Stimulated activated CD8-positive, alpha-beta memory T cell treated with anti-CD3 and anti-CD28 coated beads, Interleukin-12 subunit alpha, Interleukin-12 subunit beta, amount 100 ng/mL, for 1 hour (primary cell): Measurements from ENCODE around the gene AFAP1.

Experiments used
- DNase-seq: peaks from one replicate; pipeline ENCODE4 v3.0.0-alpha.2; 2020; ENCODE audit warnings: low read depth

AFAP1 gene

DNA sequence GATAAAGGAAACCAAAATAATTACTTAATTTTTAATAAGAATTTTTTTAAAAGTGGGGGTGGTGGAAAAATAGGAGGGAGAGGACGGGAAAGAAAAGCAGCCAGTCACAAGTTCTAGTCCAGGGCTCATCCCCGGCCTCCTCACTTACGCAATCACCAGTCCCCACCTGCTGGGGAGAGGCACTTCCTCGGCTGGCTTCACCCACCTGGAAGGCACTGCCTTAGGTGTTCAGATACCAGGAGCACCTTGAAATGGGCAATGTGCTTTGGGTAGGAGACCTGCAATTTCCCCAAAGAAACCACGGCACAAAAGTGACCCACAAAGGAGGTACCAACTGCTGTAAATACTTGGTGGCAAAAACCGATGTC is 23.8 kb downstream of the AFAP1 start:
- DNase-seq, result no peak

DNA sequence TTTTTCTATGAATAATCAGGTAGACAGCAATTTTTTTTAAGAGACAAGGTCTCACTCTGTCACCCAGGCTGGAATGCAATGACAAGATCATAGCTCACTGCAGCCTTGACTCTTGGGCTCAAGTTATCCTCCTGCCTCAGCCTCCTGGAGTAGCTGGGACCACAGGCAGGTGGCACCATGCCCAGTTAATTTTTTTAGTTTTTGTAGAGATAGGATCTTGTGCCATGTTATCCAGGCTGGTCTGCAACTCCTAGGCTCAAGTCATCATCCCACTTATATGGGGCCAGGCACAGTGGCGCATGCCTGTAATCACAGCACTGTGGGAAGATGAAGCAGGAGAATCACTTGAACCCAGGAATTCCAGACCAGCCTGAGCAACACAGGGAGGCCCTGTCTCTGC is 26.8 kb downstream of the AFAP1 start:
- DNase-seq, result no peak

DNA sequence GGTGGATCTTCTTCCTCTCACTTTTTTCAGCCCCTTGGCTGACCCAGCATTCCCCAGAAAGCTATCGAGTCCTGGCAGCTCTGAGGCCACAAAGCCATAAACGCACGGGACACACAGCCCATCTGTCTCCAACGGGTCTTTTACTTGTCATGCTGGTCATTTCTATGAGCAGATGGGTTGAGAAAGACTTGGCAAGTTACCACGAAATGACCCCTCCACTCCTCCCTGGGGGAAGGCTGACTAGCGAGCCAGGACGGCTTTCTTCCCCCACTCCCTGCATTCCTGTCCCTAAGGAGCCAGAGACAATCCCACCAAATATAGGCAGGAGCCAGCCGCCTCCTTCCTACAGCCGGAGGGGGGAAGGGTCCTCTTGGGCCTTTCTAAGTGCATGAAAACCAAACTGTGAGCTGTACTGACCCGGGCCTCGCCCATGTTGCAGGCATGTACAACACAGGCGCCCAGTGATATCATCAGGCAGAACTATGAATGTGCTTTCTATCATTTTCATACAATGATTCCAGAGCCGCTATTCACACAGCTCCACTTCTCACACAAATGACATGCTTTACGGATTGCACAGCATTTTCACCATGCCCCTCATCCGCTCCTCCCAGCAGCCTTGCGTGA is 28.6 kb downstream of the AFAP1 start:
- no peak for DNase-seq

DNA sequence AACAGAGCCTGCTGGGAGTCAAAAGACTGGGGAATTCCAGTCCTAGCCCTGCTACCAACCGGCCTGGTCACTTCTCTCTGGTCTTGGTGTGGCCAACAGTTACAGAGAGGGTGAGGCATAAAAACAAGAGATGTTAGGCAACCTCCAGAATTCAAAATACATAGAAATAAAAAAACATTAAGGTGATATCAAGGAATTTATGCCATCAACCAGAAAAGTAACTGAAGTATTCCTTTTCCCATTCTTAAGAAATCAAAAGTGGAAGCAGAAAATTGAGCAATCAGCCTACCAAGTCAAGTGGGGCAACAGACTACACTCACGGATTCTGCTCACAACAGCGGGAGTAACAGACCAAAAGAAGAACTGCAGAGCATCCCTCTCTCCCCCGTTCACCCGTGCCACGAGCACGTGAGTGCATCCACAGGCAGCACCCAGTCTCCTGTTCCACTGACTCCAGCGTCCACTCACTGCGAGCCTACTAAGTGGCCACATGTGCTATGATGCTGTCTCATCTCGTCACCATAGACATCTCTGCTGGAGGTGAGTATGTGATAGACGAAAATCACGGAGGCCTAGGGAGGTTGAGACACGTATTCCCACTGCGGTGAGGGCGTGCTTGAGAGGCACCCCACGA is 29.3 kb downstream of the AFAP1 start:
- no peak for DNase-seq

DNA sequence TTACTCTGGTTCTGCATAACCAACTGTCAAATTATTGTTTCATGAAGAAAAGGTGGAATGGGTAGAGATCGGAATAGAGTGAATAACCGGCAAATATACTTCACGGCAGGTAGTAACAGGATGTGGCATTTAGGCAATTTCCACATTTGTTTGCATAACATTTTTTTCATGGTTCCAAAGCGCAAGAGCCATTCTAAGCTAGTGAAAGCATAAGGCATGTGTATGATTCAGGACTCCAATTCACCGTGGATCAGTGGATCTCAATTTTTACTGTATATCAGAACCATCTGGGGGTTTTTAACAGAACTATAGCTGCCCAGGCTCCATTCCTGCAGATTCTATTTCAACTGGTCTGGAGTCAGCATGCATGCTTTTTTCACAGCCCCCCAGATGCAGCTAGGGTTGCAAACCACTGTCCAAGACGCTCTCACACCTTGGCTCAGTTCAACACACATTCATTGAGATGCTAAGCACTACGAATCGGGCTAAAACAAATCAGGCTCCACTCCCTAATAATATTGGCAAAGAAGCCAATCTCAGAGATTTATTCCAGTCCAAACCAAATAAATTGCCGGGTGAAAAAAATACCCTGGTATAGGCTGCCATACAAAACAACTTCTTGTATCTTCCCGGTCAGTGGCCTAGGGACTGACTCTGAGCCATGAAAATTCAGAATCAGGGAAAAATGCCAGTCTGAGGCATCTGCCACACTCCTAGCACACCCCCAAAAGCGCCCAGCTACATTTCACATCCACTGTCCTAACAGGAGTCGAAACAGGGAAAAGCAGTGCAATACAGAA is 30.0 kb downstream of the AFAP1 start:
- no peak for DNase-seq

DNA sequence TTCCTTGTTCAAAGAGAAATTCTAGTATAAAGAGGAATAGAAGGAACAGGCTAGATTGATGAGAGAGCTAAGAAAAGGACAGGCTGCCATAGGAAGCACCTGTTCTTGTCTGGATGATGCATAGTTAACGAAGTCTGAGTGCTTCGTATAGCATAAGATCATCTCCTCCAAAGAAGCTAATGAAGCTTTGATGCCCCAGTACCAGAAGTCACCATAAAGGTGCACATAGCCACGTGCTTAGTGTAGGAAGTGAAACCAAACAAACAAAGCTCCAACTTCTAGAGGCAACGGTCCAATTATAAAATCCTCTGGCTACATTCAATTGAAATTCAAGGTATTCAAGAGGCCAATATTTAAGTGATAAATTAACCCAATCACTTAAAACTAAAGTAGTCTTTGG is 31.0 kb downstream of the AFAP1 start:
- DNase-seq, result no peak

DNA sequence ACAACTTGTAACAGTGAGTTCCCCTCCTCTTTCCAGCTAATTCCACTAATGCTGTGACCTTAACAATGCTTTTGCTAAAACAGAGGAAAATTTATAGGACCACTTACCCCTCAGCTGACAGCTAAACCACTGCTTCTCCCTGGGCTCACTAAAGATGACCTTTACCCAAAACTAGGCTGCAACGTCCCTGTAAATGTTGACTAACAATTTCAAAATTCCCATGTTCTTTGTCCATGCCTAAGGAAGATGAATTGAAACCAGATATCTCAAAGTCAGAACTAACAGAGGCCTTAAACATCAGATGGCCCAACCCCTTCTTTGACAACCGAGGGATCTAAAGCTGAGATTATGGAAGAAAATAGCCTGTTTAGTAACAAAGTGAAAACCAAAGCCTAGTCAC is 32.5 kb downstream of the AFAP1 start:
- no peak for DNase-seq

DNA sequence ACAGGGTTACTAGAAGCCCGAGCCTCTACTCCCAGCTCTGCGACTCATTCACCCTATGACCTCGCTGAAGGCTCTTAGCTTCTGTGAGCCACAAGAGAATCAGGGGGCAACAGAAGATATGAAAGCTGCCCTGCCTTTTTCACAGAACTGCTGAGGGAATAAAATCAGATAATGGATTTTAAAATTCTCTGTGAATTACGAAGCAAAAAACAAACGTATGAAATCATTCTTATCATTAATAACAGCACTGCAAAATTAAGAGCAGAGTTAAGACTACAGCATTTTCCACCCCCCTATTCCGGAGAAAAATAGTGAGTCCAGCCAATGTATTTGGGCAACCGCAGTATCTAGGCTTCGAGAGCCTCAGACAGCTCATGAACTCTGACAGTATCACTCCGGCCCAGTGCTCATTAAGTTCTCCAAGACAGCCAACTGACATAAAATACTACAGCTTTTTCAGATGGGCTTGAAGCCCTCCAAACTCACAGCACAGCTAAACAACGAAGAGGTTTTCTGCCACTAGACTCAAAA is 33.4 kb downstream of the AFAP1 start:
- DNase-seq, result no peak

DNA sequence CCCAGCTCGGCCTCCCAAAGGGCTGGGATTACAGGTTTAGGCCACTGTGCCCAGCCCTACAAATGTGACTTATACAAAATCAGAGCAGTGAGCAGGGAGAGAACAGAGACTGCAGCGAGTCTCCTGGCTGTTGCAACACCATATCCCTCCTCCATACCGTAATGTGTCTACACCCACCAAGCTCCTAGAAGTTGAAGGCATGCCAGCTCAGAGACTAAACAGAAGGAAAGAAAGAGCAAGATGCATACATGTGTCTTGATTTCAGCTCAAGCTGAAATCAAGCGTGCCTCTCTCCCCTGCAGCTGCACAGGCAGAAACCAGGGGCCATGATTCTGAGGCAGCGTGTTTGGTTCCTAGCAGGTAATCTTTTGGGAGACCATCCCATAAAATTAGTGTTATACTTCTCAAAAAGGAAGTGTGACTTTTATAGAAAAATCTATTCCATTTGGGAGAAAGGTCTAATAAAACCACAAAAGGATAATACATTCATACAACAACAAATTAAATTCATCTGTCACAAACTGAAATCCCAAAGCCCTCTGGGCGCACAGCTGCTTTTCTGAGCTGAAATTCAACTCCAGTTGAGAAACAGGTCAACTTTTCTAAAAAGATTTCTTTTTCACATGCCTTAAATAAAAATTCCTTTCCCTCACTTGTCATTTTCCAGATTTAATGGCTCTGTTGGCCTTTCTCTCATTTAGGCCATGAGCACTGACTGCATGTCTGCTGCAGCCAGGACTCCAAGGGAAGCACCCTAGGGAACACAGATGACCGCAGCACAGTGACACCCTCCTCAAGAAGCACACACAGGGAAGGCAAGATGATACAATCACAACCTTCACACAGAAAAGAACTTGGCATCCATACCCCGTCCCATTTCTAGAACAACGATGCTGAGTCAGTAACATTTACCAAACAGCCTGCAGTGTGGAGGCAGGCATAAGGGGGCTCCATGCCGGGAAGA is 34.4 kb downstream of the AFAP1 start:
- no peak for DNase-seq

DNA sequence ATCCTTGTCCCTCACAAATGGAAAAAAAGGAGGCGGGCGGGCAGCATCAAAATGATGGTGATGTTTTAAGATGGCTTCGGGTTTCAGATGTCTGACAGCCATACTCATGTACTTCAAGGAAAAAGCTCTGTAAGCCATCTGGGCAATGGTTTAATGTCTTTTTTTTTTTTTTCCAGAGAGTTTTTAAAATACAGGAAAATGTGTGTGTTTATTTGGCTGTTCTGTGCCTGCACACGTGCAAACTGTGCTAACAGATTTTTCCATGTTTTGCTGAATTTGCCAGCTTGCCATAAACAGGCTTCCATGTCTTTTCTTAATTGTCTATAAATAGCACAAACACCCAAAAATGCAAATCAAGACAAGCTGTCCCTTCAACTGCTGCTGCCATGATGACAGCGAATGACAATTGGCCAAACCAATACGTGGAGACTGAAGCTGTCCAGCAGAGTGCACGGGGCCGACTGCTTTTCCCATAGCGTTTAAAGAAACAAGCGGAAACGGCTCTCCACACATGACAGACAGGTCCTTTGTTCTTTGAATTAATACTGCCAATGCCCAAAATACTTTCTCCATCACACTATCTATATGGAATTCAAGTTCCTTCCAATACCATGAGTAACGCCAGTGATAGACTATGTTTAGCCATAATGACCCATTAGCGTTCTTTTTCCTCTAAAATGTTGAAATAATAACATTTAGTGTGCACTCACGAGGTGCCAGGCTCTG is 35.7 kb downstream of the AFAP1 start:
- no peak for DNase-seq

DNA sequence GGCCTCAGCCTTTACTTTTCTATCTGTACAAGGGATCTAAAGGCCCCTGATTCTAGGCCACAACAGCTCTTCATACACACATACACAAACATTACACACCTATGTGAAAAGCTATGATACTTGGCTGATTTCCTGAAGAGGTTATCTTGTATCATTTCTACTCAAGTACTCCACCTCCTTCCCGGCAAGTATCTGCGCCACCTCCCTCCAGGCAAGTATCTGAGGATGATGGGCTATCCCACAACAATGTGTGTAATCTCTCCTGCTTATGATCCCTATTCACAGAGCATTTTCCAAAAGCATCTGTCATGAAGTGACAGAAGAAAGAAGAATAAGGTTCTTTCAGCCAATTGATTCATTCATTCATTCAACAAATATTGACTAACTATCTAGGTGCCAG is 36.8 kb downstream of the AFAP1 start:
- no peak for DNase-seq

DNA sequence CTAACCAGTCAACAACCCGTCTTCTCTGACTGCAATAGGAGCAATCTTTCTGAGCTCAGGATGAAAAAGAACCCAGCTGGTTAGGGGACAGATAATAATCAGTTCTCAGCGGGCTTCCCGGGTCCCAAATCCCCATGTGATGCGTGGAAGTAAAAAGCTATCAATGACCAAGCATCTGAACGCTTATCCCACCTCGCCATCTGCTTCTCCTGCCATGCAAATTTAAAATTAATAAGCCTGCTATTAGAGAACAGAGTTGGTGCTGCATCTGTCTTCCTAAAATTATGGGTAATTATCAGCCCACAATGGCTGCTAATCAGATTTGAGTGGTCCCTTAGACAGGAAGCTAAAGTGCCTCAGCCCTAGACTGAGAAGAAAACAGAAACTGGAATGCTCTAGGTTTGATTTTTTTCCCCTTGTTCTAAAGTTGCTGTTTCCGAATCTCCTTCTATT is 37.5 kb downstream of the AFAP1 start:
- DNase-seq, result no peak

DNA sequence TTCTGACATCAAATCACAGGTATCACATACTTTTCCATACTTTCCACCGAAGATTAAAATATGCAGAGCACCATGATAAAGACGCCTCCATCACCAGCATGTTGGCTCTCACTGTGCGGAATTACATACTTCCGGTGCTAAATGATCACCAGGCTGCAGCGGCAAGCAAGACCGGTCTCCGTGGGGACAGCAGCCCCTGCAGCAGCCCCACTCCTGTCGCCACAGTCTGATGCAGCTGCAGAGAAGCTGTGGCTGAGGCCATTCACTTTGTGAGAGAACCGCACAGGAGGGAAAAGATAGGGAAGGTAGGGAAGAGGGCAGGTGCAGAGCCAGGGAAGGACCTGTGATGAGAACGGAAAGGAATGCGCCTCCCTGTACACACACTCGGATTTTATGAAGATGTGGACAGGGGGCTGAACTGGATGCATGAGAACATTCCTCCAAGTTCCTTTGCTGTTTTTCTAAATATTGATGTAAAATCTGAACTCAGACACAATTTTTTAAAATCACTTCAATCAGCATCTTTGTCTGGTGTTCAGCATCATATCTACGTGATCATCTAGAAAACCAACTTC is 38.3 kb downstream of the AFAP1 start:
- no peak for DNase-seq

DNA sequence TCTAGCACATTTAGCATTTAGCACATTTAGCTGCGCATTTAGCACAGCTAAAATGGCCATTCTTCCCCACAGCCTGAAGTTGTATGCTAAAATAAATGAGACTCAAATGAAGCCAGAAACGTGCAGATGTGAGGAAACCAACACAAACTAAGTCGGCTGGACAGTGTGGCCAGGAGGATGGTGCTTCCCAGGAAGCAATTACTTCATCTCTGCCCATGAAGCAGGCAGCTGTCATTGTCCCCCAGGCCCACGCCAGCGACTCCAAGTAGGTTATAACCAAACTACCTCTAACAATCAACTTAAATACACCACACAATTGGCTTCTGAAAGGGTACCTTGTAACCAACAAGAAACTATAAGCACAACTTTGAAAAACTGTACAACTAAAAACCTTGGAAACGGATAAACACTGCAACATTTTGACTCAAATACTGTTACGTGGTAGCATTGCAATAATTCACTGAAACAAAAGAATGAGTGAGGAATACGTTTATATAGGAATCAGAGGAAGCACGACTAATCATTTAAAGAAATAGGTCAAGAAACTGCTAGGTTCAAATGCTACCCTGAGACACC is 39.2 kb downstream of the AFAP1 start:
- DNase-seq, result no peak

DNA sequence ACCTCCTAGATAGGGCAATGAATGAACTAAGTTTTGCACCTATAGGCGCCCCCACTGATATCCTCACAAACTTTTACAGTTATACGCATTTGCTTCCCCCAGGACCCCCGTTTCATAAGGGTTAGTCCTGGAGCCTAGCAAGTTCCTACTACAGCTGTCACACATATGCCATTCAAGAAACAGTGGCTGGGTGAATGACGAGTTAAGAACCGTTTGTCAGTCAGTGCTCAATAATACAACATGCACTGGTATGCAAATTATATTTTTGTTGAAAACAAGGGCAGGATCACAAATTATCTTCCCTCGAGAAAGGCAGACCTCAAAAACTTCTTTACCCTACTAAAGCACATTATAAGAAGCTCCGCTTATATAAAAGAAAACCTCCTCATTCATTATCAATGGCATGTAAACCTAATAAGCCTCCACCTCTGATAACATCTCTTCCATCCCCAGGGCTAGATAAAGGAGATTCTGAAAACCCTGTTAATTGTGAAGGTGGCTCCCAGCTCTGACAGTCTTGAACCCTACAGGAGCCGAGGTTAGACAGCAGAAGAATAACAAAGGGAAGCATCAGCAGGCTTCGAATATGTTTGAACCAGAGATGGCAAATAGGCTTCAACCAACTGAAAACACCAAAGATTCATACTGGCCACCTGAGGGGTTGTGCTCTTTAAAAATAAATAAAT is 40.3 kb downstream of the AFAP1 start:
- no peak for DNase-seq

DNA sequence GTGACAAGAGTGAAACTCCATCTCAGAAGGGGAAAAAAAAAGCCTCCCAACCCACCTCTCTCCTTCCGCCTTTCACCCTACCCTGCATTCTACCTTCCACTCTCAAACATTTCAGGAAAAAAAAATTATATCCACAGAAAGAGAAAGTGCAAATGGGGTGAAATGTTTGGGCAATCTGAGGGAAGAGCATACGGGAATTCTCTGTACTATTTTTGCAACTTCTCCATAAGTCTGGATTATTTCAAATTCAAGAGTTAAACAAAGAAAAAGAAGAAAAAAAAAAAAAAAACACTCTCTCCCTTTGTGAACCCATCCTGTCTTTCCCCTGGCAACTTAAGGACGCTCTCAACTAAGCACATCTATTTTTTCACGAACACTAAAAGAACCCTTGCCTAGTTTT is 41.3 kb downstream of the AFAP1 start:
- no peak for DNase-seq

DNA sequence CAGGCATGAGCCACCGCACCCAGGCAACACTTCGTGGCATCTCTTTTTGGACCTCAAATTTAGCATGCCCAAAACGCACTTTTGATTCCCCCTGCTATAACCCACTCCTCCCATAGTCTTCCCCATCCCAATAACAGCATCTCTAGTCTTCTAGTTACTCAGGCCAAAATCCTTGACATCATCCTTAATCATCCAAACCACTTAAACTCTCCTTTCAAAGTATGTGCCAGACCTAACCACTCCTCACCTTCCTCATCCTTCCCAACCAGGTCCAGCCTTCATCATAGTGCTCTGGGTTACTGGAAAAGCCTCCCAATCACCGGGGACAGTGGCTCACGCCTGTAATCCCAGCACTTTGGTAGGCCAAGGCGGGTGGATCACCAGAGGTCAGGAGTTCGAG is 41.9 kb downstream of the AFAP1 start:
- DNase-seq, result no peak

DNA sequence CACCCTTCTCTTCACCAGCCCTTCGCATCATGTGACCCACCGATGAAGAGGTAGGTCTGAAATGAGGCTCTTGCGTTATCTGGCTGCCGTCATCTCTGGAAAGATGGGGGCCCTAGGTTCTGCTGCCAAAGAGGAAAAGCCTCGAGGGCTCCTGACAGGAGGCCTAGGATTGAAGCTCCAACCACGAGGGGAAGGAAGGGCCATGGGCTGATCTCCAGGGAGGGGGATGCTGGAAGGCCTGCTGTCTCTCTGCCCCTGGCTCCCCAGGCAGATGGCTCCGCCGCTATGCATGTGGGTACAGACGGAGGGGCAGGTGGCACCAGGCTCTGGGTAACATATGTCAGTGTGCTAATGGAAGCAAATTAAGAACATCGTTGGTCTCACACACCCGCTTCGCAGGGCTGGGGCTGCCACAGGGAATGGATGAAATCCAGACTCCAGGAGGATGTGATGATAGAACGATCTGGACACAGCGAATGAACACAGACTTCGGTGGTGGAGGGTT is 44.9 kb downstream of the AFAP1 start:
- no peak for DNase-seq

DNA sequence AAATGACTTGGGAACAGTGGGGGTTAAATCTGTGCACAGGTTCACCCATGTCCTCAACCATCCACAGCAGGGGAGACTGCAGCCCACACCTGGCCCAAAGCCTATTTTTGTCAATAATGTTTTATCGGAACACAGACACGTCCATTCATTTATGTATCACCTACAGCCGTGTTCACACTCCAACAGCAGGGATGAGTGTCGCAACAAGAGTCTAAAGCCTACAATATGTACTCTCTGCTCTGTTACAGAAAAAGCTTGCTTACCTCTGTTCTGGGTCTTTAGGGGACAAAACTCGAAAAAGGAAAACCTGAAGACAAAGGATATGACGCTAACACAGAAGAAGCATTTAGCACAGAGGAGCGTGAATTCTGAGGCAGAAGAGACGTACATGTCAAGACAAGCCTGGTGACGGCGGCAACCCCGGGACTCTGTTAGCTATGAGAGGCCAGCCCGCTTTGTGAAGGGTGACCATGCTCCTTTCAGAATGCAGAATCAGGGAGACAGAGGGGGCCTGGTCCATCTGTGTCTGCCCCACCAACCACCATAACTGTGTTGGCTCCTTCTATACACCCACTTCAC is 45.5 kb downstream of the AFAP1 start:
- no peak for DNase-seq
